NCI-H524 (cell line): ENCODE data around the gene CHST9.

ENCODE experiments used
- DNase-seq, 2 experiments: peaks; one replicate each; lab custom pipeline; 2025; lab: John Stamatoyannopoulos, UW

CHST9 gene

DNA sequence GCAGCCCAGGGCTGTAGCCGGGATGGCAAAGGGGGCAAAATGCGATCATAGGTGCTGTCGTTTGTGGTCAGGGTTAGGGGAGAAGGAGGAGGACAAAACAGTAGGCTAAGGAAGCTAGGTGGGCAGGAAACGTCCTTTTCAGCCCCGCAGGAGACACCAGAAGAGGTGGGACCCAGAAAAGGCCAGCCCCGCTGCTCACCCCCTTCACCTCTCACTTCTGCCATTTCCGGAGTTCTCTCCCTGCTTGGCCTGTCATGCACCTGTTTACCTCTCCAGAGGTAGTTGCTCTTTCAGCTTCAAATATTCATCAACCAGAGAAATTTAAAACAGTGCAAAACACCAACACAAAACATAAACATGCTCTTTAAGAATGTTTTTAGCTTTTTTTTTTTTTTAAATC lies 320.4 kb downstream of the CHST9 start:
- no peak for DNase-seq

GRCh38 chr18:26863921-26864497 lies 321.1 kb downstream of the CHST9 start:
- DNase-seq, result no peak

DNA sequence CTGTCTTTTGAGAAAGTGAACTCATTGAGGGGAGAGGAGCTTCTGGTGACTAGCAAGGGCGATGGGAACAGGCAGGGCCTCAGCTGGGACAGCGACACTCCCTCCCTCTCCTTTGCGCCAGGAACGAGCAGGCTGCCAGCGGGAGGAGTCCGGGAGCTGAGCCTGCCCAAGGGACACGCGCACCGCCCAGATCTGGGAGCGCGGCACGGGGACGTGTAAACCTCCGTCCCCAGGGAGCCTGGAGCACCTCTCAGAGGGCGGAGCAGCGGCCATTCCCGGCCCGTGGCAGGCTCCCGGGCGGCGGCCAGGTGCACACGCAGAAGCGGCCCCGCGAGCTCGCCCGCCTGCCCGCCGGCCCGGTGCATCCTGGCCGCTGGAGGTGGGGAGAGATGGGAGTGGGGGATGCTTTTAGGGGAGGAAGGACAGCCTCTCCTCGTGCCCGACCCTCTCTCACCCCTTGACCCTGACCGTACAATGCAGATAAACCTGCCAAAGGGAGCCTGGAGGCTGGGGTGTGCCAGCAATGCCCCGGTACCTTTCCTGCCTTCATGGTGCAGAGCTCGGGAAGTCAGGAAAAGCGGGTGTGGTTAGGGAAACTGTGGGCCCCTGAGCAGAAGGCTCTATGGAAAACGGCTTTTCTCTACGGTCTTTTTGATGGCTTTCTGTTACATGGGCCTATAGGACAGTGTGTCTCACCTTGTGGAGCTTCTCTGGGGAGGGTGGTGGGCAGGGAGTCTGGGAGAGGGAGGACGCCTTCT lies 321.8 kb downstream of the CHST9 start:
- peak in 1 of 2 experiments; percentile 67 for DNase-seq

DNA sequence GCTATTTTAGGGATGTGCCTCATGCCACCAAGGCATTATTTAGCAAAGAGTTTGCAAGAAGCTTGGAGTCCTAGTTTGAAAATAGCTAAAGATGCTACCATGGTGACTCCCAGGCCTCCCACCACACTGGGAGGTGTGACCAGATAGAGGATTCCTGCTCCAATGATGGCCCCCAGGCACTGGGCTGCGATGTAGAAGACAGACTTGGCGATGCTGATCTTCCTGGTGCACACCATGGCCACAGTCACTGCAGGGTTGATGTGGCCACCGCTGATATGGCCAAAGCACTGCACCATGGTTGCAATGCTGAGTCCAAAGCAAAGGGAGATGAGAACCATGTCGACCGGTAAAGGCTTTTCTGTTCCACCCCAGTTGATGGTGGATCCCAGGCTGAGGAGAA lies 323.0 kb downstream of the CHST9 start:
- no peak for DNase-seq
